AG04450 (cell line): Measurements from ENCODE around the gene TSPAN14. TPM values are rescaled to one million over a fixed set of nuclear protein-coding genes. Genes with fewer than 3 reads are reported as not detected.
"Not testable (repeated sequence)": the region's sequence is repeated elsewhere in the genome, so short reads cannot be mapped to it uniquely, and the experiment has no call there.

ENCODE experiments used
- CTCF ChIA-PET: fragments of 300-600, 350-600 bp; formaldehyde crosslinking; extraction: SDS; loops from one replicate; lab custom pipeline; 2022; ENCODE audit warnings: antibody characterized with exemption, inconsistent platforms; lab: Charles Lee
- POLR2A ChIA-PET: fragments of 350-600 bp; formaldehyde crosslinking; extraction: SDS; loops from one replicate; lab custom pipeline; 2021; ENCODE audit warnings: antibody characterized with exemption, inconsistent platforms; lab: Yijun Ruan, JAX
- DNase-seq: peaks from one replicate; pipeline ENCODE4 v3.0.0-alpha.2; 2011; ENCODE audit warnings: low read depth, low spot score
- H3K27ac ChIP-seq: one replicate; pipeline ENCODE4 v1.5.1; 2012; ENCODE audit warnings: low read depth, low read length, control low read depth
- H3K27me3 ChIP-seq: one replicate; pipeline ENCODE4 v1.6.0; 2012; ENCODE audit warnings: low read length; ENCODE audit not compliant: control insufficient read depth, insufficient read depth
- H3K4me3 ChIP-seq: 2 replicates; pipeline ENCODE4 v1.5.1; 2011; ENCODE audit warnings: mild to moderate bottlenecking, low read depth, low read length, control low read depth
- H3K9me3 ChIP-seq: 2 replicates; pipeline ENCODE4 v1.5.1; 2012; ENCODE audit warnings: low read length; ENCODE audit not compliant: control insufficient read depth, insufficient read depth
- CTCF ChIP-seq: IDR thresholded peaks from 2 replicates; pipeline ENCODE4 v1.5.1; 2011; ENCODE audit warnings: low read depth, low read length, control low read depth, inconsistent platforms
- polyA plus RNA-seq: library from polyadenylated mRNA; depleted of rRNA; stranded (reverse); fragments of >200 nt; gene quantifications from 2 replicates; pipeline ENCODE4 v1.2.3, GENCODE V29; 2011

TSPAN14 gene
- polyA plus RNA-seq, 1 experiment, result 27.3 TPM

- Histone ChIP-seq H3K27ac (no peak overlapping the region), H3K27me3 (no peaks in the 10 kb centered on the region), H3K4me3 (no peak overlapping the region), H3K9me3 (peaks cover 16% of the 10 kb centered on the region)
- ChIA-PET CTCF (interaction anchor here (1.1 to 1.6 kb wide), 2 partner anchors 22 to 31 kb away, joined by 3 to 8 read pairs; no protein-coding TSS in a partner anchor), POLR2A (no interaction called here)
- TF ChIP-seq CTCF, result no peak
- DNase-seq, result no peak
These were observed 20.8 kb downstream of the TSPAN14 start for GRCh38 chr10:80474941-80475340.

- ChIA-PET POLR2A (interaction anchor here (0.7 kb wide), 1 partner anchor 10 kb away, joined by 5 read pairs; no protein-coding TSS in a partner anchor), CTCF (interaction anchor here (1.6 kb wide), 1 partner anchor 30 kb away, joined by 8 read pairs; no protein-coding TSS in a partner anchor)
- not testable (repeated sequence) for H3K27me3 ChIP-seq, H3K27ac ChIP-seq, DNase-seq, H3K4me3 ChIP-seq
- H3K9me3 ChIP-seq, result peaks cover 16% of the 10 kb centered on the region
These were observed 21.5 kb downstream of the TSPAN14 start for GRCh38 chr10:80475641-80476040.

DNA sequence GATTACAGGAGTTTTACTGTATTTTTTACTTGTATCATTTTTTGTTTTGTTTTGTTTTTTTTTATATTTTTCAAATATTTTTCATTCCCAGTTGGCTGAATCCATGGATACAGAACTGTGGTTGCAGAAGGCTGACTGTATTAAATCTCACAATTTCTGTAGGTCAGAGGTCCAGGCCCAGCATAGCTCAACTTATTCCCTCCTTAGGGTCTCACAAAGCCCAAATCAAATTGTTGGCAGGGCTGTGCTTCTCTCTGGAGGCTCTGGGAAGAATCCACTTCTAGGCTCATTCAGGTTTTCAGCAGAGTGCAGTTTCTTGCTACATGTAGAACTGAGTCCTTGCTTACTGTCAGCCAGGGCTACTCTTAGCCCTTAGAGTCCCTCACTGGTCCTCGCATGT lies 22.6 kb downstream of the TSPAN14 start:
- Histone ChIP-seq H3K27me3 (no peaks in the 10 kb centered on the region), H3K27ac (no peak overlapping the region), H3K9me3 (peaks cover 16% of the 10 kb centered on the region), H3K4me3 (no peak overlapping the region)
- POLR2A ChIA-PET, result no interaction called here
- CTCF ChIA-PET, result interaction anchor here (0.7 kb wide), 1 partner anchor 29 kb away, joined by 3 read pairs; no protein-coding TSS in a partner anchor
- TF ChIP-seq CTCF, result no peak
- no peak for DNase-seq

GRCh38 chr10:80477813-80478212 lies 23.7 kb downstream of the TSPAN14 start:
- Histone ChIP-seq H3K9me3 (peaks cover 16% of the 10 kb centered on the region), H3K27me3 (no peaks in the 10 kb centered on the region), H3K4me3 (no peak overlapping the region), H3K27ac (no peak overlapping the region)
- POLR2A ChIA-PET, result no interaction called here
- TF ChIP-seq CTCF, result no peak
- DNase-seq, result no peak
- CTCF ChIA-PET, result interaction anchor here (2.9 kb wide), 1 partner anchor 28 kb away, joined by 11 read pairs; no protein-coding TSS in a partner anchor

DNA sequence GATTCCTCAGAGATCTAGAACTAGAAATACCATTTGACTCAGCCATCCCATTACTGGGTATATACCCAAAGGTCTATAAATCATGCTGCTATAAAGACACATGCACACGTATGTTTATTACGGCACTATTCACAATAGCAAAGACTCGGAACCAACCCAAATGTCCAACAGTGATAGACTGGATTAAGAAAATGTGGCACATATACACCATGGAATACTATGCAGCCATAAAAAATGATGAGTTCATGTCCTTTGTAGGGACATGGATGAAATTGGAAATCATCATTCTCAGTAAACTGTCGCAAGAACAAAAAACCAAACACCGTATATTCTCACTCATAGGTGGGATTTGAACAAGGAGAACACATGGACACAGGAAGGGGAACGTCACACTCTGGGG lies 26.3 kb downstream of the TSPAN14 start:
- H3K27ac ChIP-seq, DNase-seq, H3K27me3 ChIP-seq, H3K4me3 ChIP-seq, POLR2A ChIA-PET: not testable (repeated sequence)
- CTCF ChIA-PET, result interaction anchor here (0.9 kb wide), 1 partner anchor 26 kb away, joined by 3 read pairs; no protein-coding TSS in a partner anchor
- peaks cover 16% of the 10 kb centered on the region for H3K9me3 ChIP-seq

DNA sequence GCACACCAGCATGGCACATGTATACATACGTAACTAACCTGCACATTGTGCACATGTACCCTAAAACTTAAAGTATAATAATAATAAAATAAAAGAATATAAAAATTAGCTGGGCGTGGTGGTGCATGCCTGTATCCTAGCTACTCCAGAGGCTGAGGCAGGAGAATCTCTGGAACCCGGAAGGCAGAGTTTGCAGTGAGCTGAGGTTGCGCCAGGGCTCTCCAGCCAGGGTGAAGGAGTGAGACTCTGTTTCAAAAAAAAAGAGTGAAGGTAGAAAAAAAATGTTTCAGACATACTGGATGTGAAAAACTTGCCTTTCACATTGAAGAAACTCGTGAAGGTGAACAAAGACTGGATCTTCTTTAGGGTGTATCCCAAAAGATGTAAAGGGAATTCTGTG lies 26.7 kb downstream of the TSPAN14 start:
- CTCF ChIA-PET, result interaction anchor here (0.9 kb wide), 1 partner anchor 25 kb away, joined by 3 read pairs; no protein-coding TSS in a partner anchor

More for the DNA sequence above, 26.7 kb downstream of the TSPAN14 start:
- no peak overlapping the region for H3K27ac ChIP-seq
- no peak for TF ChIP-seq CTCF
- POLR2A ChIA-PET, result no interaction called here
- peaks cover 16% of the 10 kb centered on the region for H3K9me3 ChIP-seq
- no peaks in the 10 kb centered on the region for H3K27me3 ChIP-seq
- no peak overlapping the region for H3K4me3 ChIP-seq
- no peak for DNase-seq
